ENCODE data around the gene FBXL3.

DNA sequence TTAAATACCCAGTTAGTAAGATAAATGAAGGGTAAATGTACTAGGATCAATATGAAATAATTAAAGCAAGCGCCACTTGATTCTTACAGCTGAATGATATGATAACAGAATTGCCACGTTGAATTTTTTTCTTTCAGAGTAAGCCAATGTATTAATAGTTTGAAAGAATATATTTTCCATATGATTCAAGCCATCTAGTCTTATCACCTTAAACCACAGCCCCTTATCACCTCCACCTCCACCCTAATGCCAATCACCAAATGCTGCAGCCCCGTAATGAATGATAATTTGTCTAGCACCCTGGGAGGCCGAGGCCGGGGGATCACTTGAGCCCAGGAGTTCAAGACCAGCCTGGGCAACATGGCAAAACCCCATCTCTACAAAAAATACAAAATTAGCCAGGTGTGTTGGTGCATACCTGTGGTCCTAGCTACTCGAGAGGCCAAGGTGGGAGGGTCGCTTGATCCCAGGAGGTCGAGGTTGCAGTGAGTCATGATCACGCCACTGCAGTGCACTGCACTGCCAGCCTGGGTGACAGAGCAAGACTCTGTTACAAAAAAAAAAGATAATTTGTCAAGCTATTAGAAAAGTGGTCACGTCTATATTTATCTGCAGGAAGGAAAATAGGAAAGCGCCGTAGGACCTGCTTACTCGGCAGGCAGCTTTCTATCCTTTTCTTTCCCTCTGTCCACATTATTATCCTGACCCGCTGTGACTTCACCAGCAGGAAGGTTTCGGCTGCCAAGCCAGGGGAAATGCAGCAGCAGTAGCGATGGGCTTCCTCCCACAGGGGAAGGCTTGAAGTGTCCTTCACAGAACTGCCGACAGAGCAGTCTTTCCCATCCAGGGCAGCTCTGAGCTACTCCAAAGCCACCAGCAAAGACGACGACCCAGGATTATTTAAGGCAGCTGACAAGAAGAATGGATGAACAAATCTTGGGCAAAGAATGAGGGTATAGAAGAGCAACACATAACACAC, 54.8 kb downstream of the FBXL3 start:
- TF ChIP-seq, protein P1, sequence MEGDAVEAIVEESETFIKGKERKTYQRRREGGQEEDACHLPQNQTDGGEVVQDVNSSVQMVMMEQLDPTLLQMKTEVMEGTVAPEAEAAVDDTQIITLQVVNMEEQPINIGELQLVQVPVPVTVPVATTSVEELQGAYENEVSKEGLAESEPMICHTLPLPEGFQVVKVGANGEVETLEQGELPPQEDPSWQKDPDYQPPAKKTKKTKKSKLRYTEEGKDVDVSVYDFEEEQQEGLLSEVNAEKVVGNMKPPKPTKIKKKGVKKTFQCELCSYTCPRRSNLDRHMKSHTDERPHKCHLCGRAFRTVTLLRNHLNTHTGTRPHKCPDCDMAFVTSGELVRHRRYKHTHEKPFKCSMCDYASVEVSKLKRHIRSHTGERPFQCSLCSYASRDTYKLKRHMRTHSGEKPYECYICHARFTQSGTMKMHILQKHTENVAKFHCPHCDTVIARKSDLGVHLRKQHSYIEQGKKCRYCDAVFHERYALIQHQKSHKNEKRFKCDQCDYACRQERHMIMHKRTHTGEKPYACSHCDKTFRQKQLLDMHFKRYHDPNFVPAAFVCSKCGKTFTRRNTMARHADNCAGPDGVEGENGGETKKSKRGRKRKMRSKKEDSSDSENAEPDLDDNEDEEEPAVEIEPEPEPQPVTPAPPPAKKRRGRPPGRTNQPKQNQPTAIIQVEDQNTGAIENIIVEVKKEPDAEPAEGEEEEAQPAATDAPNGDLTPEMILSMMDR (IDR thresholded peaks at IDR 0.05) = no peak
- TF ChIP-seq POLR2AphosphoS5 (IDR thresholded peaks at IDR 0.05) = no peak
- no peak for TF ChIP-seq POLR2A (IDR thresholded peaks at IDR 0.05; ENCODE audit: low read depth)
